HG03139 (cell line): ENCODE data around the gene GPR161.

ENCODE experiments used
- ATAC-seq: cut with Tn5 transposase; IDR thresholded peaks from one replicate; pipeline ENCODE4 v1.9.1; 2021; ENCODE audit not compliant: unreplicated experiment

Gene GPR161

GRCh38 chr1:168110896-168111545 is 25.7 kb downstream of the GPR161 start:
- ATAC-seq = no peak

GRCh38 chr1:168106274-168106673 is 30.5 kb downstream of the GPR161 start:
- ATAC-seq = no peak

- no peak for ATAC-seq
These were observed 30.9 kb downstream of the GPR161 start for GRCh38 chr1:168105846-168106245.

- no peak for ATAC-seq
These were observed 32.2 kb downstream of the GPR161 start for GRCh38 chr1:168104535-168104934.

GRCh38 chr1:168102487-168102886 is 34.2 kb downstream of the GPR161 start:
- ATAC-seq = no peak

GRCh38 chr1:168101336-168101735 is 35.4 kb downstream of the GPR161 start:
- ATAC-seq = no peak

GRCh38 chr1:168100315-168101002 is 36.3 kb downstream of the GPR161 start:
- ATAC-seq = no peak

GRCh38 chr1:168099337-168099801 is 37.4 kb downstream of the GPR161 start:
- ATAC-seq = no peak

GRCh38 chr1:168098534-168099320 is 38.0 kb downstream of the GPR161 start:
- no peak for ATAC-seq

GRCh38 chr1:168097921-168098528 is 38.7 kb downstream of the GPR161 start:
- ATAC-seq = no peak

- ATAC-seq = no peak
These were observed 40.2 kb downstream of the GPR161 start for GRCh38 chr1:168096296-168097165.

GRCh38 chr1:168095476-168095875 is 41.3 kb downstream of the GPR161 start:
- no peak for ATAC-seq

GRCh38 chr1:168093616-168094015 is 43.1 kb downstream of the GPR161 start:
- no peak for ATAC-seq

GRCh38 chr1:168092566-168093355 is 44.0 kb downstream of the GPR161 start:
- no peak for ATAC-seq

- ATAC-seq = no peak
These were observed 44.8 kb downstream of the GPR161 start for GRCh38 chr1:168091720-168092550.

GRCh38 chr1:168091063-168091462 is 45.7 kb downstream of the GPR161 start:
- no peak for ATAC-seq

GRCh38 chr1:168090395-168090794 is 46.3 kb downstream of the GPR161 start:
- no peak for ATAC-seq

GRCh38 chr1:168089979-168090337 is 46.8 kb downstream of the GPR161 start:
- ATAC-seq = no peak
